Natural killer cell (primary cell): ENCODE results near the gene ZBTB42. TPM values are rescaled to one million over a fixed set of nuclear protein-coding genes. Genes with fewer than 3 reads are reported as not detected.

Experiments
- ATAC-seq, 3 donors: fragments of 150-1000 bp in 2 of 3; fragments of 200-7000 bp in 1 of 3; cut with Tn5 transposase; 1 replicate in 1 of 3; 2 replicates in 2 of 3; pipeline ENCODE4 v1.10.0; 2021; ENCODE audit warnings: mild to moderate bottlenecking in 2 of 3, moderate library complexity in 2 of 3
- DNase-seq, 2 donors: peaks; one replicate each; pipeline versions ENCODE4 v3.0.0 to v3.0.0-alpha.2; 2013 to 2021; ENCODE audit warnings: mixed read lengths in 1 of 2
- H3K27ac ChIP-seq: one replicate; pipeline ENCODE4 v1.5.1; 2013; ENCODE audit warnings: mild to moderate bottlenecking, low read length
- H3K27me3 ChIP-seq: one replicate; pipeline ENCODE4 v1.6.1; 2013; ENCODE audit warnings: low read length; ENCODE audit not compliant: control insufficient read depth, insufficient read depth
- H3K36me3 ChIP-seq: one replicate; pipeline ENCODE4 v1.6.1; 2013; ENCODE audit warnings: low read length; ENCODE audit not compliant: control insufficient read depth, insufficient read depth
- H3K4me1 ChIP-seq: one replicate; pipeline ENCODE4 v1.6.1; 2013; ENCODE audit warnings: low read length; ENCODE audit not compliant: control insufficient read depth, insufficient read depth
- H3K4me3 ChIP-seq: one replicate; pipeline ENCODE4 v1.5.1; 2013; ENCODE audit warnings: low read length
- H3K9me3 ChIP-seq: one replicate; pipeline ENCODE4 v1.6.1; 2013; ENCODE audit warnings: low read length; ENCODE audit not compliant: control insufficient read depth, insufficient read depth
- H3K27ac Mint-ChIP-seq, 2 donors: one replicate each; pipeline ENCODE4 v1.8.0; 2022; ENCODE audit warnings: mild to moderate bottlenecking in 2 of 2, mixed read lengths in 2 of 2, moderate library complexity in 1 of 2
- H3K27me3 Mint-ChIP-seq, 2 donors: one replicate each; pipeline ENCODE4 v1.8.0; 2022; ENCODE audit warnings: low read depth in 2 of 2, mixed read lengths in 2 of 2
- H3K36me3 Mint-ChIP-seq: one replicate; pipeline ENCODE4 v1.8.0; 2022; ENCODE audit warnings: mixed read lengths
- H3K4me1 Mint-ChIP-seq, 2 donors: one replicate each; pipeline ENCODE4 v1.8.0; 2022; ENCODE audit warnings: mixed read lengths in 2 of 2
- H3K4me3 Mint-ChIP-seq: one replicate; pipeline ENCODE4 v1.8.0; 2022; ENCODE audit warnings: mild to moderate bottlenecking, moderate library complexity, mixed read lengths
- H3K9me3 Mint-ChIP-seq, 2 donors: one replicate each; pipeline ENCODE4 v1.8.0; 2022; ENCODE audit warnings: mixed read lengths in 2 of 2
- WGBS: methylation state at CpG from one replicate; pipeline ENCODE4 v1.1.7; 2013; ENCODE audit warnings: missing lambda C conversion rate; ENCODE audit not compliant: insufficient coverage; 5-methylcytosine and 5-hydroxymethylcytosine counted together
- intact Hi-C: fragments of 100-400 bp; cut with micrococcal nuclease; formaldehyde crosslinking; loops from one replicate; pipeline ENCODE4 v1.14.2; 2022
- total RNA-seq, 4 donors: library from RNA; stranded (reverse); fragments of 120-200 nt in 1 of 4; gene quantifications; one replicate each; pipeline versions ENCODE4 v1.2.3 to v1.2.4, GENCODE V29; 2013 to 2022
- TF ChIP-seq, protein P1 (sequence below): fragments of 200-600 bp; IDR thresholded peaks from one replicate; pipeline ENCODE4 v1.8.0; 2022; ENCODE audit warnings: antibody characterized with exemption

The ZBTB42 gene
- total RNA-seq, 3 donors from 2014 or later (not counting 1 experiment from before 2014, with no cell fraction given): 3.6 to 4.5 (median 3.7) TPM

DNA sequence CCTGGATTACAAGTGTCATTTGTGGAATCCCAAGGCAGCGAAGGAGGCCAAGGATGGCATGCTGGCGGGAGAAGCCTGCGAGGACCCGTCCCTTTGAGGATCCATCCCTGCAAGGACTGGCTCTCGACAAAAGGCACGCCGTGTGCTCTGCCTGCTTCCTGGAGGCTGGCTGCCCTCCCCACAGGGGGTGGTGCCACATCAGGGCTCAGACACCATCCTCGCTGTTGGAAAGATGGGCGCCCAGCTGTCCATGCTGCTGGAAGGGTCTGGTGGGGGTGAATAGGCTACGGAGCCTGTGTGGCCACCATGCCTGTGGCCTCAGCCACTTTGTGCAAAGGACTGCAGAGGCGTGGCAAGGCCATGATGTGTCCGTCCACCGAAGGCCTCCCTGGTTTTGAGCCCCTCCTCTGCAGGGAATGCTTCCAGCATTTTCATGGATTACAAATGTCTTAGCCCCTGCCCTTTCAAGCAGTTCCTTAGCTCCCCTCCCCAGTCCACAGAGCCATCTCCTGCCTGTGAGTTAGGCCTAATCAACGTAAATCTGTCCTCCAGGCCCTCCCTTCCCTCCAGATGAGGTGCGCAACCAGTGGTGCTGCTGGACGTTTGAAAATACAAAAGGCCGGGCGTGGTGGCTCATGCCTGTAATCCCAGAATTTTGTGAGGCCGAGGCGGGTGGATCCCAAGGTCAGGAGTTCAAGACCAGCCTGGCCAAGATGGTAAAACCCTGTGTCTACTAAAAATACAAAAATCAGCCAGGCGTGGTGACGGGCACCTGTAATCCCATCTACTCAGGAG is 22.1 kb downstream of the ZBTB42 start:
- Mint-ChIP-seq H3K36me3 (no peaks in the 10 kb centered on the region), H3K27me3 (peaks cover 0 to 13% of the 10 kb centered on the region in 2 donors), H3K4me3 (no peak overlapping the region), H3K4me1 (peaks cover 7 to 23% of the 10 kb centered on the region in 2 donors), H3K27ac (no peak overlapping the region), H3K9me3 (peaks cover 0 to 6% of the 10 kb centered on the region in 2 donors)
- intact Hi-C loops: no loop called here
- Histone ChIP-seq H3K4me3 (no peak overlapping the region), H3K27me3 (peaks cover 7% of the 10 kb centered on the region), H3K36me3 (no peaks in the 10 kb centered on the region), H3K4me1 (peaks cover 24% of the 10 kb centered on the region), H3K9me3 (no peaks in the 10 kb centered on the region), H3K27ac (no peak overlapping the region)
- TF ChIP-seq, protein P1, sequence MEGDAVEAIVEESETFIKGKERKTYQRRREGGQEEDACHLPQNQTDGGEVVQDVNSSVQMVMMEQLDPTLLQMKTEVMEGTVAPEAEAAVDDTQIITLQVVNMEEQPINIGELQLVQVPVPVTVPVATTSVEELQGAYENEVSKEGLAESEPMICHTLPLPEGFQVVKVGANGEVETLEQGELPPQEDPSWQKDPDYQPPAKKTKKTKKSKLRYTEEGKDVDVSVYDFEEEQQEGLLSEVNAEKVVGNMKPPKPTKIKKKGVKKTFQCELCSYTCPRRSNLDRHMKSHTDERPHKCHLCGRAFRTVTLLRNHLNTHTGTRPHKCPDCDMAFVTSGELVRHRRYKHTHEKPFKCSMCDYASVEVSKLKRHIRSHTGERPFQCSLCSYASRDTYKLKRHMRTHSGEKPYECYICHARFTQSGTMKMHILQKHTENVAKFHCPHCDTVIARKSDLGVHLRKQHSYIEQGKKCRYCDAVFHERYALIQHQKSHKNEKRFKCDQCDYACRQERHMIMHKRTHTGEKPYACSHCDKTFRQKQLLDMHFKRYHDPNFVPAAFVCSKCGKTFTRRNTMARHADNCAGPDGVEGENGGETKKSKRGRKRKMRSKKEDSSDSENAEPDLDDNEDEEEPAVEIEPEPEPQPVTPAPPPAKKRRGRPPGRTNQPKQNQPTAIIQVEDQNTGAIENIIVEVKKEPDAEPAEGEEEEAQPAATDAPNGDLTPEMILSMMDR: no peak
- DNase-seq: no peak
- 93% methylated on average over 22 of the region's 22 CpGs for WGBS
- no peak for ATAC-seq

DNA sequence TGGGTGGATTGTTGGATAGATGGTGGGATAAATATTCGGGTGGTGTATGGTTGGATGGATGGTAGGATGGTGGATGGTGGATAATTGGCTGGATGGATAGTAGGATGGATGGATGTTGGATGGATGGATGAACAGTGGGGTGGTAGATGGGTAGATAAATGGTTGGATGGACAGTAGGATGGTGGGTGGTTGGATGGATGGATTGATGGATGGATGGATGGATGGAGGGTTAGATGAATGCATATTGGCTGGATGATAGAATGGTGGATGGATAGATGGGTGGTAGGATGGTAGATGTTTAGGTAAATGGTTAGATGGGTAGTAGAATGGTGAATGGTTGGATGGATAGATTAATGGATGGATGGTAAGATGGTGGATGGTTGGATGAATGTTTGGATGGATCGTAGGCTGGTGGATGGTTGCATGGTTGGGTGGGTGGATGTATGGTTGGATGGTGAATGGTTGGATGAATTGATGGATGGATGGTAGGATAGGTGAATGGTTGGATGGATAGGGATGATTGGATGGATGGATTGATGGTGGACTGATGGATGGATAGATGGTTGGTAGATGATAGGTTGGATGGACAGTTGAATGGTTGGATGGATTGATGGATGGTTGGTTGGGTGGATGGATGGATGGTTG is 23.6 kb downstream of the ZBTB42 start:
- peaks cover 0 to 6% of the 10 kb centered on the region in 2 donors for H3K9me3 Mint-ChIP-seq
- H3K27ac Mint-ChIP-seq: no peak overlapping the region
- H3K27me3 Mint-ChIP-seq: peaks cover 0 to 13% of the 10 kb centered on the region in 2 donors
- TF ChIP-seq, protein P1: no peak
- Histone ChIP-seq H3K36me3 (no peaks in the 10 kb centered on the region), H3K9me3 (no peaks in the 10 kb centered on the region), H3K4me1 (peaks cover 25% of the 10 kb centered on the region), H3K4me3 (no peak overlapping the region), H3K27ac (no peak overlapping the region), H3K27me3 (peaks cover 9% of the 10 kb centered on the region)
- H3K4me3 Mint-ChIP-seq: peak overlapping the region; percentile 91
- WGBS: 98% methylated on average over 2 of the region's 2 CpGs
- DNase-seq (no peak), ATAC-seq (no peak)
- no peaks in the 10 kb centered on the region for H3K36me3 Mint-ChIP-seq
- intact Hi-C loops: no loop called here
- H3K4me1 Mint-ChIP-seq: peaks cover 7 to 23% of the 10 kb centered on the region in 2 donors

DNA sequence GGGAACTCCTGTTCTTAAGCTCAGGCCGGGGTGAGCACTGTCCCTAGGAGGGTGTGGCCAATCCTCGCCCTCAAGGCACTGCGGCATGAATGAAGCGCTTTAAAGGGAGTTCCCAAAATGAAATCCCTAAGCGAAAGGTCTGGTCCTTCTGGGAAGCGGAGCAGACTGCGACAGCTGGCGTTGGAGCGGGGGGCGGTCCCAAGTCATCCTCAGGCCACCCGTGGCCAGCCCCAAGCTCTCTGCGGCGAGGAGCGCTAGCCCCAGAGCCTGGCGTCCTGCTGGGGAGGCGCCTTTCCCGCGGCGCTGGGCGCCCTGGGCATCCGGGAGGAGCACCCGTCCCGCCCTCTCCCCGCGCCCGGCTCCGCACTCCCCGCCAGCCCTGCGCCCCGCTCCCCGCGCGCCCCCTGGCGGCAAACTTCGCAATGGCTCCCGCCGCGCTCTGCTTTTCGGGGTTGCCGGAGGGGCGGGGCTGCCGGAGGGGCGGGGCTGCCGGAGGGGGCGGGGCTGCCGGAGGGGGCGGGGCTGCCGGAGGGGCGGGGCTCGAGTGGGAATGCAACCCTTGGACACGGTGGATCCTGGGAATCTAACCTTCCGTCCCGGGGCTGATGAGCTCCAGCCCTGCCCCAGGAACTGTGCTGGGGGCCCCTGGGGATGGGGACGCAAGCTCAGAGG is 25.4 kb downstream of the ZBTB42 start:
- Mint-ChIP-seq H3K27me3 (peaks cover 0 to 13% of the 10 kb centered on the region in 2 donors), H3K4me3 (peak overlapping the region; percentile 91), H3K9me3 (peaks cover 0 to 6% of the 10 kb centered on the region in 2 donors), H3K27ac (peak overlapping the region in 1 of 2 donors; percentile 86), H3K4me1 (peaks cover 7 to 23% of the 10 kb centered on the region in 2 donors), H3K36me3 (no peaks in the 10 kb centered on the region)
- ATAC-seq: peak; percentile 92 to 95 (median 93)
- Histone ChIP-seq H3K9me3 (no peaks in the 10 kb centered on the region), H3K27ac (no peak overlapping the region), H3K4me3 (peak overlapping the region; percentile 46), H3K27me3 (peaks cover 9% of the 10 kb centered on the region), H3K4me1 (peaks cover 25% of the 10 kb centered on the region), H3K36me3 (no peaks in the 10 kb centered on the region)
- intact Hi-C loops: loop anchor here (1.0 kb wide), 1 partner anchor 58 kb away; no protein-coding TSS in a partner anchor
- TF ChIP-seq, protein P1: peak; percentile 86
- under 1% methylated on average over 54 of the region's 54 CpGs for WGBS
- DNase-seq: peak; percentile 94 to 95
